ENCODE results near the gene TSGA10IP.
A peak's percentile ranks its signal among the peaks of the same experiment; 100 is the strongest.

The TSGA10IP gene

DNA sequence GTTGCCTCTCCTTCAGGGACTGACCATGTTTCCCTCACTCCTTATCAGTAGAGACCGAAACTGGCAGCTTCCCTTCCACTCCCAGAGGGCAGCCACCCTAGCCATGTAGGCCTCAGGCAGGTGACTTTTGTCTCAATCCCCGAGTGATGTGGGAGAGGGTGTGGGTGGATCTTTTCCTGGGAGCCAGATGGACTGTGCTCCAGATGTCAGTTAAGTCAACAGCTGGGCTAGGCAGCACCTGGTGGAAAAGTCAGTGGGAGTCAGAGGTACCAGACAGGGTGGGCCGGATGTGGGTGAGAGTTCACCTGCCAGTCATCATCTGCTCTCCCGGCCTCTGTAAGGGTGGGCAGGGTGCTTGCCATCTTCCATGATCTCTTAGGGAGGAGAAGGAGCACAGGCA lies 58.9 kb downstream of the TSGA10IP start:
- Histone ChIP-seq H3K4me3 (ENCODE audit: low read depth, low read length) (no peak overlapping the region), H3K36me3 (ENCODE audit: control insufficient read depth, insufficient read depth, low read length) (peaks cover 15% of the 10 kb centered on the region), H3K27me3 (ENCODE audit: control insufficient read depth, insufficient read depth, low read length) (no peaks in the 10 kb centered on the region), H3K9ac (ENCODE audit: low read depth, low read length) (no peak overlapping the region), H3K9me3 (ENCODE audit: control insufficient read depth, insufficient read depth, low read length) (no peaks in the 10 kb centered on the region), H3K4me1 (ENCODE audit: control insufficient read depth, insufficient read depth, low read length) (peaks cover 6% of the 10 kb centered on the region)

DNA sequence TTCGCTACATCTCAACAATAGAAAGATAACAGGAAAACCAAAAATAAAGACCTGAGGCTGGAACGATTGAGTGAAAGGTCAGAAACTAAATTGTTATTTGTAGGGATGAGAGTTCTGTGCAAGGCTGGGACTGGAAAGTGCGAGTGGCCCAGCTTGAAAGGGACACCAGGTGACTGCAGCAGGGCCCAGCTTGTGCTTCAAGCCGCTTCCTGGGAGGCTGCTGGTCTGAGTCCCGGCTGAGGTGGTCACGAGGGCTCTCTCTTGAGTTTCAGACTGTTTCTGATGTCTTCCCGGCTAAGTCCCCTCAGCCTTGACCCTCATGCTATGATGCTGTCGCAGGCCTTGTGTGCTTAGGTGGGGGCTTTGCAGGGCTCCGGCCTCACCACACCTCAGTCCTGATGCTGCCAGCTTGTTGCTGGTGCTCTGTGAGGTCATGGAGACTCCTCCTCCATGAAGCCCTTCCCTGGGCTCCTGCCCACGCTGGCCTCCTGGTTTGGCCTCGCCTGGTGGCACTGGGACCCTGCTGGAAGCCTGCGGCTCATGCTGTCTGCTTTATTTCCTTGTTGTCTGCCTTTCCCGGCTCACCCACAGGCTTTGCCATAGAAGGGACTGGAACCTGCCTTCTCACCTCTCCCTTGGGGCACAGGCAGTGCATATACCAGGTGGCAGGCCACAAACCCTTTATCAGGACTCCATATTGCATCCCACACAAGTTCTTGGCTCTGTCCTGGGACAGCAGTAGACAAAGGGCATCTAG lies 61.0 kb downstream of the TSGA10IP start:
- no peak overlapping the region for H3K4me3 ChIP-seq (ENCODE audit: low read depth, low read length)
- peaks cover 6% of the 10 kb centered on the region for H3K4me1 ChIP-seq (ENCODE audit: control insufficient read depth, insufficient read depth, low read length)
- H3K9ac ChIP-seq (ENCODE audit: low read depth, low read length): peak overlapping the region; percentile 65
- peaks cover 2% of the 10 kb centered on the region for H3K27me3 ChIP-seq (ENCODE audit: control insufficient read depth, insufficient read depth, low read length)
- H3K9me3 ChIP-seq (ENCODE audit: control insufficient read depth, insufficient read depth, low read length): no peaks in the 10 kb centered on the region
- peaks cover 2% of the 10 kb centered on the region for H3K36me3 ChIP-seq (ENCODE audit: control insufficient read depth, insufficient read depth, low read length)

- H3K9me3 ChIP-seq (ENCODE audit: control insufficient read depth, insufficient read depth, low read length): no peaks in the 10 kb centered on the region
- no peak overlapping the region for H3K4me3 ChIP-seq (ENCODE audit: low read depth, low read length)
- peaks cover 2% of the 10 kb centered on the region for H3K36me3 ChIP-seq (ENCODE audit: control insufficient read depth, insufficient read depth, low read length)
- peak overlapping the region; percentile 65 for H3K9ac ChIP-seq (ENCODE audit: low read depth, low read length)
- peaks cover 6% of the 10 kb centered on the region for H3K4me1 ChIP-seq (ENCODE audit: control insufficient read depth, insufficient read depth, low read length)
- peaks cover 5% of the 10 kb centered on the region for H3K27me3 ChIP-seq (ENCODE audit: control insufficient read depth, insufficient read depth, low read length)
Measured at GRCh38 chr11:66006891-66007176, 61.6 kb downstream of the TSGA10IP start.

DNA sequence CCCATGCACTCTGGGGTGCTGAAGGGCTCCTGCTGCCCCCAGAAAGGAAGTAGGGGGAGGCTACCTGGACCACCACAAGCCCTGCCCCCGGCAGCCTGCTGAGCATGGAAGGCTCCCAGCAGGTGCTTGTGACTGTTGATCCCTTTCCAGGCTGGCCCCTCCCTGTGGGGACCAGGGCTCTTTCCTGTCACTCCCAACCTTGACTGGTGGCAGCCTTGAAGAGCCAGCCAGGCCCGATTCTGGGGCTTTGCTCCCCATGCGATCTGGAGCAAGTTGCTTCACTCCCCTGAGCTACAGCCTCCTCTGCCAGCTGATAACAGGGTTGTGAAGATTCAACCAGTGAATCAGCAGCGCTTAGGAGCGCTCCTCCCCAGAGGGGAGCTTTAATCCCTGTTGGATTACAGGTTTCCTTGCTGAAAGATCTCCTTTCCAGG lies 61.9 kb downstream of the TSGA10IP start:
- Histone ChIP-seq H3K27me3 (ENCODE audit: control insufficient read depth, insufficient read depth, low read length) (peaks cover 6% of the 10 kb centered on the region), H3K4me3 (ENCODE audit: low read depth, low read length) (no peak overlapping the region), H3K4me1 (ENCODE audit: control insufficient read depth, insufficient read depth, low read length) (peaks cover 6% of the 10 kb centered on the region), H3K9me3 (ENCODE audit: control insufficient read depth, insufficient read depth, low read length) (no peaks in the 10 kb centered on the region), H3K9ac (ENCODE audit: low read depth, low read length) (peak overlapping the region; percentile 65), H3K36me3 (ENCODE audit: control insufficient read depth, insufficient read depth, low read length) (peaks cover 2% of the 10 kb centered on the region)

GRCh38 chr11:66008095-66008467 lies 62.8 kb downstream of the TSGA10IP start:
- peaks cover 2% of the 10 kb centered on the region for H3K36me3 ChIP-seq (ENCODE audit: control insufficient read depth, insufficient read depth, low read length)
- H3K4me3 ChIP-seq (ENCODE audit: low read depth, low read length): no peak overlapping the region
- peaks cover 6% of the 10 kb centered on the region for H3K4me1 ChIP-seq (ENCODE audit: control insufficient read depth, insufficient read depth, low read length)
- H3K9ac ChIP-seq (ENCODE audit: low read depth, low read length): peak overlapping the region; percentile 37
- H3K27me3 ChIP-seq (ENCODE audit: control insufficient read depth, insufficient read depth, low read length): peaks cover 10% of the 10 kb centered on the region
- no peaks in the 10 kb centered on the region for H3K9me3 ChIP-seq (ENCODE audit: control insufficient read depth, insufficient read depth, low read length)

DNA sequence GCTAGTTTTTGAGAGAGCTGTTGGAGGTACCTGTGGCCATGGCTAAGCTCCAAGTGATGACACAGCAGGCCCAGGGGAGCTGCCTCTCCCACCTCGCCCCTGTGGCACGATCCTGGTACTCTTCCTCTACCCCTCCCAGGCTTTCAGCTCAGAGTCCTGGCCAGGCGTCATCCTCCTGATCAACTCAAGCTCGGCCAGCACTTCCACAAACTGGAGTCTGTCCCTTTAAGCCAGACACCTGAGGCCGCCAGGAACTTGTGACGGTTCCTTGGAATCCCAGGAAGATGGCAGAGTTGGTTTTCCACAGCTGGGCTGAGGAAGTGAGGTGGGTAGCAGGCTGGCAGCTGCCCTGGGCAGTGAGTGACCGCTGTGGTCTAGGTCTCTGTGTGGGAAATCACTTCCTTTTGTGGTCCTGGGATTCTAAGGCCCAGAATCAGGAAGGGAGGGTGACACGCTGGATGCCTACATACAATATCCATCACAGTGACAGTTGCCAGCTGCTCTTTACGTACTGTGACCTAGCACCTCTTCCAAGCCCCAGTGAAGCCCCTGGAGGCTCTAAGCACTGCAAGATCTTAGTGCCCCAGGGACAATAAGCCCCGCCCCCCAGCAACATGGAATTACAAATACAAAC lies 63.3 kb downstream of the TSGA10IP start:
- peaks cover 6% of the 10 kb centered on the region for H3K4me1 ChIP-seq (ENCODE audit: control insufficient read depth, insufficient read depth, low read length)

More for the DNA sequence above, 63.3 kb downstream of the TSGA10IP start:
- Histone ChIP-seq H3K27me3 (ENCODE audit: control insufficient read depth, insufficient read depth, low read length) (peaks cover 10% of the 10 kb centered on the region), H3K9me3 (ENCODE audit: control insufficient read depth, insufficient read depth, low read length) (no peaks in the 10 kb centered on the region), H3K36me3 (ENCODE audit: control insufficient read depth, insufficient read depth, low read length) (peaks cover 2% of the 10 kb centered on the region), H3K9ac (ENCODE audit: low read depth, low read length) (no peak overlapping the region), H3K4me3 (ENCODE audit: low read depth, low read length) (no peak overlapping the region)
